ENCODE data around the gene MAD1L1.

DNA sequence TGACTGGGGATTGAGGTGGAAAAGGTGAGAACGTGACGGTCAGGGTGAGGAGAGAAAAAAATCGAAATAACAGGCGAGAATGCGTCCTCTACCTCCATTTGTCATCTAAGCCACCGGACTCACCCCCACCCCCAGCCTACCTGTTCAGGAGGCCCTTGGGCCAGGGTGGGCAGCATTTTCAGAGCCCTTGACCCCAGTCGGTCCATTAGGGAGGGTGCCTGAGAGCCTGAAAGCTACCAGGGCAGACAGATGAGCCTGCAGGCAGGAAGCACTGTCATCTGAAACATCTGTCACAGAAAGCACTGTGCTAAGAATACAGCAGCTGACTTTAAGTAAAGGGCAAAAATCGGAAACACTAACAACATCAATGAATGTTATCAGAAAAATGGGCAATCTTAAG, 47.0 kb downstream of the MAD1L1 start:
- TF ChIP-seq, protein P1, sequence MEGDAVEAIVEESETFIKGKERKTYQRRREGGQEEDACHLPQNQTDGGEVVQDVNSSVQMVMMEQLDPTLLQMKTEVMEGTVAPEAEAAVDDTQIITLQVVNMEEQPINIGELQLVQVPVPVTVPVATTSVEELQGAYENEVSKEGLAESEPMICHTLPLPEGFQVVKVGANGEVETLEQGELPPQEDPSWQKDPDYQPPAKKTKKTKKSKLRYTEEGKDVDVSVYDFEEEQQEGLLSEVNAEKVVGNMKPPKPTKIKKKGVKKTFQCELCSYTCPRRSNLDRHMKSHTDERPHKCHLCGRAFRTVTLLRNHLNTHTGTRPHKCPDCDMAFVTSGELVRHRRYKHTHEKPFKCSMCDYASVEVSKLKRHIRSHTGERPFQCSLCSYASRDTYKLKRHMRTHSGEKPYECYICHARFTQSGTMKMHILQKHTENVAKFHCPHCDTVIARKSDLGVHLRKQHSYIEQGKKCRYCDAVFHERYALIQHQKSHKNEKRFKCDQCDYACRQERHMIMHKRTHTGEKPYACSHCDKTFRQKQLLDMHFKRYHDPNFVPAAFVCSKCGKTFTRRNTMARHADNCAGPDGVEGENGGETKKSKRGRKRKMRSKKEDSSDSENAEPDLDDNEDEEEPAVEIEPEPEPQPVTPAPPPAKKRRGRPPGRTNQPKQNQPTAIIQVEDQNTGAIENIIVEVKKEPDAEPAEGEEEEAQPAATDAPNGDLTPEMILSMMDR (IDR thresholded peaks at IDR 0.05; ENCODE audit: insufficient read depth, low read depth, low read length), result no peak
- TF ChIP-seq EZH2 (IDR thresholded peaks at IDR 0.05; ENCODE audit: insufficient read depth, low read length), result no peak
